GM04504 (cell line): ENCODE measurements around the gene FAN1.
A peak's percentile ranks its signal among the peaks of the same experiment; 100 is the strongest.

ENCODE experiments used
- DNase-seq: peaks from one replicate; pipeline ENCODE4 v3.0.0-alpha.2; 2012; ENCODE audit warnings: low read depth

FAN1 gene

GRCh38 chr15:30956216-30957124 lies 52.8 kb downstream of the FAN1 start:
- DNase-seq: no peak

GRCh38 chr15:30958219-30958618 lies 54.5 kb downstream of the FAN1 start:
- DNase-seq: no peak

- no peak for DNase-seq
Measured at GRCh38 chr15:30962079-30962478, 58.4 kb downstream of the FAN1 start.

GRCh38 chr15:30962659-30963058 lies 58.9 kb downstream of the FAN1 start:
- no peak for DNase-seq

- DNase-seq: no peak
Measured at GRCh38 chr15:30963681-30964080, 60.0 kb downstream of the FAN1 start.

- DNase-seq: no peak
Measured at GRCh38 chr15:30969724-30970123, 66.0 kb downstream of the FAN1 start.

GRCh38 chr15:30973379-30973778 lies 69.7 kb downstream of the FAN1 start:
- no peak for DNase-seq

GRCh38 chr15:30974112-30974511 lies 70.4 kb downstream of the FAN1 start:
- DNase-seq: no peak

GRCh38 chr15:30978328-30978727 lies 74.6 kb downstream of the FAN1 start:
- DNase-seq: no peak

- DNase-seq: no peak
Measured at GRCh38 chr15:30979457-30979856, 75.7 kb downstream of the FAN1 start.

- DNase-seq: no peak
Measured at GRCh38 chr15:30984118-30984517, 80.4 kb downstream of the FAN1 start.

- no peak for DNase-seq
Measured at GRCh38 chr15:30984542-30984941, 80.8 kb downstream of the FAN1 start.

GRCh38 chr15:30985081-30985531 lies 81.4 kb downstream of the FAN1 start:
- DNase-seq: no peak

GRCh38 chr15:30990036-30990435 lies 86.3 kb downstream of the FAN1 start:
- DNase-seq: no peak

- DNase-seq: no peak
Measured at GRCh38 chr15:30990446-30991254, 86.9 kb downstream of the FAN1 start.

GRCh38 chr15:30991255-30992235 lies 87.8 kb downstream of the FAN1 start, which contains the start of gene MTMR10:
Gene MTMR10, minus strand, starts transcription at chr15:30991628. Its CDS starts 122 bp downstream, at chr15:30991506.
- peak; percentile 57 for DNase-seq

GRCh38 chr15:30992249-30992864 lies 88.6 kb downstream of the FAN1 start:
- no peak for DNase-seq
